AG04449 (cell line): Measurements from ENCODE around the gene MYL11.
A peak's percentile ranks its signal among the peaks of the same experiment; 100 is the strongest.

Experiments used
- CTCF ChIA-PET: fragments of 350-600 bp; formaldehyde crosslinking; extraction: SDS; loops from one replicate; lab custom pipeline; 2021; ENCODE audit warnings: antibody characterized with exemption; lab: Yijun Ruan, JAX
- POLR2A ChIA-PET: fragments of 400-600, 350-600 bp; formaldehyde crosslinking; extraction: SDS; loops from one replicate; lab custom pipeline; 2020; ENCODE audit warnings: antibody characterized with exemption, inconsistent platforms; lab: Yijun Ruan, JAX
- DNase-seq: peaks from one replicate; pipeline ENCODE4 v3.0.0-alpha.2; 2010; ENCODE audit warnings: low read depth, low spot score
- H3K4me3 ChIP-seq: 2 replicates; pipeline ENCODE4 v1.5.1; 2011; ENCODE audit warnings: low read depth, mild to moderate bottlenecking, control low read depth, low read length
- TF ChIP-seq, protein P1 (sequence below): IDR thresholded peaks from one replicate; pipeline ENCODE4 v1.5.1; 2011; ENCODE audit warnings: mild to moderate bottlenecking, moderate library complexity, low read length, control low read depth, inconsistent platforms; ENCODE audit not compliant: insufficient read depth; ENCODE audit errors: missing control alignments

The MYL11 gene

DNA sequence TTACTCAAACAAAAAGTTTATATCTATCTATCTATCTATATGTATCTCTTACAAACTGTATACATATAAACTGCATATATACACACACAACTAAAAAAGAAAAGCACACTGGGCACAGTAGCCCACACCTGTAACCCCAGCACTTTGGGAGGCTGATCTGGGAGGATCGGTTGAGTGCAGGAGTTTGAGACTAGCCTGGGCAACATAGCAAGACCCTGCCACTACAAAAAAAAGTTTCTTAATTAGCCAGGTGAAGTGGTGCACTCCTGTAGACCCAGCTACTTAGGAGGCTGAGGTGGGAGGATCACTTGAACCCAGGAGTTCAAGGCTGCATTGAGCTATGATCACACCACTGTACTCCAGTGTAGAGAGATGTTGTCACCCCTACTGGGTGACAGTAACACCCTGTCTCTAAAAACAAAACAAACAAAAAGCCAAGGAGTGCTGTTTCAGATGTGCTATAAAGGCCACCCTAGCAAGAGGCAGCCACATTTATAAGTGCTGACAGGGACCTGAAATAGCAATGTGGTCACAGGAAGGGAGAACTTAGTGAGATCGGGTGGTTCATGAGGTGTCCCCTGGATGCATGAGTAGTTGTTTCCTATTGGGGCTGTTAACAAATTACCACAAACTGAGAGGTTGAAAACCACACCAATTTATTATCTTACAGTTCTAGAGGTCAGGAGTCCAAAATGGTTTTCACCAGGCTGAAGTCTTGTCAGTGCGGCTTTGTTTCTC, 24.3 kb upstream of the MYL11 start:
- ChIA-PET CTCF (no interaction called here), POLR2A (no interaction called here)
- TF ChIP-seq, protein P1, sequence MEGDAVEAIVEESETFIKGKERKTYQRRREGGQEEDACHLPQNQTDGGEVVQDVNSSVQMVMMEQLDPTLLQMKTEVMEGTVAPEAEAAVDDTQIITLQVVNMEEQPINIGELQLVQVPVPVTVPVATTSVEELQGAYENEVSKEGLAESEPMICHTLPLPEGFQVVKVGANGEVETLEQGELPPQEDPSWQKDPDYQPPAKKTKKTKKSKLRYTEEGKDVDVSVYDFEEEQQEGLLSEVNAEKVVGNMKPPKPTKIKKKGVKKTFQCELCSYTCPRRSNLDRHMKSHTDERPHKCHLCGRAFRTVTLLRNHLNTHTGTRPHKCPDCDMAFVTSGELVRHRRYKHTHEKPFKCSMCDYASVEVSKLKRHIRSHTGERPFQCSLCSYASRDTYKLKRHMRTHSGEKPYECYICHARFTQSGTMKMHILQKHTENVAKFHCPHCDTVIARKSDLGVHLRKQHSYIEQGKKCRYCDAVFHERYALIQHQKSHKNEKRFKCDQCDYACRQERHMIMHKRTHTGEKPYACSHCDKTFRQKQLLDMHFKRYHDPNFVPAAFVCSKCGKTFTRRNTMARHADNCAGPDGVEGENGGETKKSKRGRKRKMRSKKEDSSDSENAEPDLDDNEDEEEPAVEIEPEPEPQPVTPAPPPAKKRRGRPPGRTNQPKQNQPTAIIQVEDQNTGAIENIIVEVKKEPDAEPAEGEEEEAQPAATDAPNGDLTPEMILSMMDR: no peak
- no peak overlapping the region for H3K4me3 ChIP-seq
- no peak for DNase-seq

DNA sequence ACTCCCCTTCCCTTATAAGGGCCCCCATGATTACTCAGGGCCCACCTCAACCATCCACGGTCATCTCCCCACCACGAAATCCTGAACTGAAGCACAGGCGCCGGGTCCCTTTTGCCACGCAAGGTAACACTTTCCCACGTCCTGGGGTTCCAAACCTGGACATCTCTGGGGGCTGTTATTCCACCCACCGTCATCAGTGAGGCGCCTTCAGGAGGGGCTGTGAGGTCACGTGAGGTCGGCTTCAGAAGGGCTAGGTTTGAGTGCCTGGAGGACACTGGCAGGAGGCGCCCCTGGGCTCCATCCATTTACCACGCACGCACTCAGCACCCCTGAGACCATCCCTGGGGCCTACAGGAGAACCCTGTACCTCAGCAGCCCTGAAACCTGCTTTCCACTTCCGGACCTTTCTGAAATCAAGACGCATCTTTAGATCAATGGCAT, 23.6 kb upstream of the MYL11 start:
- CTCF ChIA-PET: no interaction called here
- no peak for DNase-seq
- POLR2A ChIA-PET: no interaction called here
- TF ChIP-seq, protein P1: no peak
- no peak overlapping the region for H3K4me3 ChIP-seq

DNA sequence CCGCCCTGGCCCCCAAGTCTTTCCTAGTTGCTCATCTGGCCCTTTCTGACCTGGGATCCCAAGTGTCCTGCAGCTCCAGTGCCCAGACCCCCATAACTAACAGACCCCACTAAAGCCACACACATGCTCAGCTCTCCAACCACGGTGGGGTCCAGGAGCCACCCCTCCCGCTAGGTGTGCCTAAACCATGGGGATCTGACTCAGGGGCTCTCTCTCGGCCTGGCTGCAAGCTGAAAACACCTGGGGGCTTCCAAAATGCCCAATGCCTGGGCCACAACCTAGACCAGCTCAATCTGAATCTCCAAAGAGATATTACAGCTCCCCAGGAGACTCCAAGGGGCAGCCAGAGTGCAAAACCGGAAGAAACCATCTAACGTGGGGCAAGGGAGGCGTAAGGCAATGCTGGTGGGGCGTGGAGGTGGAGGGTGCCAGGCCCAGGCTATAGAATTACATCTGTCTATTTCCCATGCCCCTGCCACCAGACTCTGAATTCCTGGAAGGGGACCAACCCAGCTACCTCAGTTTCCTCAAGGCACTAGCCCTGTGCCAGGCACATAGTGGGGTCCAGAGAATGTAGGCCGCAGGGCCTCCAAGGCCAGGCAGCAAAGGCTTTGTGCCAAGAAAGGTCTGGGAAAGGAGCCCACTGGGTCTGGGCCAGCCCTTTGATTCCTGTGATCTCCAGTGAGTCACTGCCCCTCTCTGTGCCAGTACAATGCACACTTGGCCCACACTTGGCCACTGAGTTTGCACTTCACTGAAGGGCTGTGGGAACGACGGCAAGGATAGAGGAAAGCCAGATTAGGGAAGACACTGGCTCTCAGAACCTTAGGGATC, 22.8 kb upstream of the MYL11 start:
- CTCF ChIA-PET: no interaction called here
- peak; percentile 26 for DNase-seq
- TF ChIP-seq, protein P1: no peak
- POLR2A ChIA-PET: no interaction called here
- H3K4me3 ChIP-seq: no peak overlapping the region

DNA sequence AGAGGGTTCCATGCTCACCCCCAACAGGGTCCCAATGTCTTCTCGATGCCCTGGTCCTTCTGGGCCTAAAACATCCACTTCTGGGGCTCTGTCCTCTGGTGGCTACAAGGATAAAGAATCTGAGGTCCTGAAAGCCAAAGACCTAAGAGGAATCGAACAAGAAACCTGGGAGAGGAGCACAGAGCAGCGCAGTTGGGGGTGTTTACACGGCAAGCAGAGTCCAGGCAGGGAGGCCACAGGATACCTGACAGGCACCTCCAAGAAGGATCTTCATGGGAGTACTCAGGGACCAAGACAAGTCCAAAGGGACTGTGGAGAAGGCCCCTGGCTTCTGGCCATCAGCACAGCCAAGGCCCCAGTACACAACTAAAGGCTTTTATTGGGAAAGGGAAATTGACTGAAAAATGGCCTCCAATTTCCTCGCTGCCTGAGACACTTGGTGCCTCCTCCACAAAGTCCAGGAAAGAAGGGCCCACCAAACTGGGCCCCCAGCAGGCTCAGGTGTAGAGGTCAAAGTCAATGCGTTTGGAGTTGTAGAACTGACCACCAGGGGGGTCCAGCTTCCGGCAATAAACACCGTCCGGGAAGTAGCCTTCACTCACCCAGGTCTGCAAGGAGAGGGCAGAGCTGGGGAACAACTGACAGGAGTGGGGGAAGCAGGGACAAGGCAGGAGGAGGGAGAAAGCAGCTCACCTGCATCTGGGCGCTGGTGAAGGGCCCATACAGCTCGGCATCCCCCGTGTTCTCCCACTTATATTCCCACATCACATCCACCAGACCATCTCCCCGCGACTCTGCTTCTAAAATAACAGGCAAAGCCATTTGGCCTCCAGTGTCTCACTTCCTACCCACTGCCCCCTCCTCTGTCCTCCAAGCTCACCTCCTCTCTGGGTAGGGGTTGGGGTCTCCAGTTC, 21.9 kb upstream of the MYL11 start:
- DNase-seq: no peak
- TF ChIP-seq, protein P1: no peak
- ChIA-PET CTCF (interaction anchor here (2.7 kb wide), 1 partner anchor 57 kb away, joined by 14 read pairs; no protein-coding TSS in a partner anchor), POLR2A (no interaction called here)
- H3K4me3 ChIP-seq: no peak overlapping the region

DNA sequence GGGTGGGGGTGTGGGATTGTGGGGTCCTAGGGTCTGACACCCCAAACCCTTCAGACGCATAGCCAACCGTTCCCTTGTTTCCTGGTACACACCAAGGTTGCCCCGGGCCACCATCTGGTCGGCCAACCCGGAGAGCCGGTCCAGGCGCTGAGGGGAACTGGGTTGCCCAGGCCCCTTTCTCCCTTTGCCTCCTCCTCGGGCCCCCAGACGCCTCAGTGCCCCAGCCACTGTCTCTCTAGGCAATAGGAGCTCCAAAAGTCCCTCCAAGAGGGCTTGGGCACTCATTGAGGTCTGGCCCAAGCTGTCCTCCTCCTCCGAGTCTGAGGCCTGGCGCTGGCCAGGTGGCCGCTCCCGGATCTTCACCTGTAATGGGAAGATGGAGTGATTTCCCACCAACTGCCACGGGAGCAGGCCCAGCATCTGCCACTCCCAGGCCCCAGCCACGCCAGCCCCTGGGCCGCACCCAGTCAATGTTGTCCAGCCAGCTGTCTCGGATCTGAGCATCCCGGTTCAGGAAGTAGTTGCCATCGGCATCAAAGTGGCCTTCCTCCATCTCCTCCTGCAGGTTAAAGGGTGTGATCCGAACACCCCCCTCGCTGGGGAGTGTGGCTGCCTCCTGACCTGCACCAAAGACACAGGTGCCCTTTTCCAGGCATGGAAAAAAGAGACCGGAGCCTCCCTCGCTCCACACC, 21.0 kb upstream of the MYL11 start:
- CTCF ChIA-PET: interaction anchor here (2.7 kb wide), 1 partner anchor 56 kb away, joined by 14 read pairs; no protein-coding TSS in a partner anchor
- H3K4me3 ChIP-seq: peak overlapping the region; percentile 97
- no peak for DNase-seq
- TF ChIP-seq, protein P1: no peak
- POLR2A ChIA-PET: interaction anchor here (0.7 to 1.1 kb wide), 2 partner anchors 19 to 56 kb away, joined by 3 read pairs; no protein-coding TSS in a partner anchor
